Liver (tissue), 9 donors: ENCODE data around the gene ARCN1. TPM values are rescaled to one million over a fixed set of nuclear protein-coding genes. Genes with fewer than 3 reads are reported as not detected.

Experiments
- DNase-seq: peaks from one replicate; pipeline ENCODE4 v3.0.0-alpha.2; 2017; ENCODE audit warnings: low spot score
- H3K27ac ChIP-seq, 2 donors: one replicate each; pipeline ENCODE4 v1.7.0; 2013; ENCODE audit warnings: inconsistent platforms in 2 of 2, low read length in 2 of 2, control low read depth in 1 of 2, low read depth in 1 of 2, mild to moderate bottlenecking in 1 of 2
- H3K27me3 ChIP-seq, 4 donors: one replicate each; pipeline versions ENCODE4 v1.6.1 to v1.7.0; 2013; ENCODE audit warnings: low read length in 3 of 4, inconsistent platforms in 1 of 4, mild to moderate bottlenecking in 1 of 4, moderate library complexity in 1 of 4; ENCODE audit not compliant: control insufficient read depth in 4 of 4, insufficient read depth in 4 of 4
- H3K36me3 ChIP-seq, 4 donors: one replicate each; pipeline versions ENCODE4 v1.6.1 to v1.7.0; 2013; ENCODE audit warnings: low read length in 3 of 4, mild to moderate bottlenecking in 3 of 4, low read depth in 1 of 4, moderate library complexity in 1 of 4; ENCODE audit not compliant: control insufficient read depth in 4 of 4, insufficient read depth in 3 of 4
- H3K4me1 ChIP-seq, 4 donors: one replicate each; pipeline versions ENCODE4 v1.6.1 to v1.7.0; 2013; ENCODE audit warnings: low read length in 3 of 4, mild to moderate bottlenecking in 3 of 4, moderate library complexity in 1 of 4; ENCODE audit not compliant: control insufficient read depth in 4 of 4, insufficient read depth in 4 of 4
- H3K4me3 ChIP-seq, 3 donors: one replicate each; pipeline versions ENCODE4 v1.6.1 to v1.7.0; 2013; ENCODE audit warnings: low read length in 3 of 3, control low read depth in 1 of 3, low read depth in 1 of 3, mild to moderate bottlenecking in 1 of 3
- H3K9ac ChIP-seq, 2 donors: one replicate each; pipeline ENCODE4 v1.7.0; 2013; ENCODE audit warnings: low read length in 2 of 2, mild to moderate bottlenecking in 2 of 2, moderate library complexity in 2 of 2, control low read depth in 1 of 2, low read depth in 1 of 2
- H3K9me3 ChIP-seq, 4 donors: one replicate each; pipeline versions ENCODE4 v1.6.1 to v1.7.0; 2013; ENCODE audit warnings: low read length in 3 of 4; ENCODE audit not compliant: control insufficient read depth in 4 of 4
- EGR1 ChIP-seq, 2 donors: IDR thresholded peaks; 2 replicates each; pipeline ENCODE4 v1.6.1; 2016 to 2018; ENCODE audit warnings: antibody characterized with exemption in 2 of 2, low read depth in 2 of 2
- FOXA1 ChIP-seq: IDR thresholded peaks from 2 replicates; pipeline ENCODE4 v1.6.1; 2016; ENCODE audit warnings: antibody characterized with exemption
- FOXA2 ChIP-seq: IDR thresholded peaks from 2 replicates; pipeline ENCODE4 v1.6.1; 2016; ENCODE audit warnings: antibody characterized with exemption
- GABPA ChIP-seq, 2 donors: IDR thresholded peaks in 1 of 2; conservative IDR thresholded peaks in 1 of 2; 2 replicates each; pipeline ENCODE4 v1.6.1; 2016; ENCODE audit warnings: antibody characterized with exemption in 2 of 2, mild to moderate bottlenecking in 1 of 2, moderate library complexity in 1 of 2
- HNF4A ChIP-seq, 2 donors: conservative IDR thresholded peaks; 2 replicates each; pipeline ENCODE4 v1.6.1; 2016; ENCODE audit warnings: antibody characterized with exemption in 2 of 2, mild to moderate bottlenecking in 2 of 2
- JUND ChIP-seq, 2 donors: IDR thresholded peaks; 2 replicates each; pipeline ENCODE4 v1.6.1; 2016; ENCODE audit warnings: antibody characterized with exemption in 2 of 2
- NR2F2 ChIP-seq: IDR thresholded peaks from 2 replicates; pipeline ENCODE4 v1.6.1; 2016; ENCODE audit warnings: antibody characterized with exemption
- RAD21 ChIP-seq, 2 donors: IDR thresholded peaks; 2 replicates each; pipeline ENCODE4 v1.6.1; 2016; ENCODE audit warnings: antibody characterized with exemption in 2 of 2, mild to moderate bottlenecking in 2 of 2
- RXRA ChIP-seq, 2 donors: IDR thresholded peaks; 2 replicates each; pipeline ENCODE4 v1.6.1; 2017 to 2018; ENCODE audit warnings: antibody characterized with exemption in 2 of 2, mild to moderate bottlenecking in 1 of 2
- SP1 ChIP-seq: IDR thresholded peaks from 2 replicates; pipeline ENCODE4 v1.6.1; 2018; ENCODE audit warnings: antibody characterized with exemption, mild to moderate bottlenecking
- TAF1 ChIP-seq: conservative IDR thresholded peaks from 2 replicates; pipeline ENCODE4 v1.6.1; 2016; ENCODE audit warnings: antibody characterized with exemption, mild to moderate bottlenecking
- YY1 ChIP-seq: IDR thresholded peaks from 2 replicates; pipeline ENCODE4 v1.6.1; 2016; ENCODE audit warnings: antibody characterized with exemption, mild to moderate bottlenecking
- WGBS: extraction: QIAGEN DNeasy Blood & Tissue Kit; methylation state at CpG from one replicate; pipeline ENCODE4 v1.1.7; 2013; 5-methylcytosine and 5-hydroxymethylcytosine counted together
- polyA plus RNA-seq, 2 donors: library from polyadenylated mRNA; stranded (reverse) in 1 of 2; unstranded in 1 of 2; fragments of 200-250 nt in 1 of 2; fragments of >200 nt in 1 of 2; fragmentation: Nextera tagmentation in 1 of 2; extraction: Ambion mirVana in 1 of 2; gene quantifications; one replicate each; pipeline versions ENCODE4 v1.2.1 to v1.2.3, GENCODE V29; 2013 to 2015
- total RNA-seq, 2 donors: library from RNA; depleted of rRNA; stranded (reverse); fragments of >200 nt; gene quantifications; one replicate each; pipeline ENCODE4 v1.2.3, GENCODE V29; 2014
- TF ChIP-seq, protein P1 (sequence below): fragments of 150-350 bp; IDR thresholded peaks from 2 replicates; pipeline ENCODE4 v1.5.1; 2017; ENCODE audit warnings: improper control_type of control experiment, low read depth, low read length; ENCODE audit not compliant: missing input control
- TF ChIP-seq, protein P2 (sequence below): IDR thresholded peaks from 2 replicates; pipeline ENCODE4 v1.6.1; 2016; ENCODE audit warnings: antibody characterized with exemption
- TF ChIP-seq, protein P3 (sequence below): IDR thresholded peaks from 2 replicates; pipeline ENCODE4 v1.6.1; 2016; ENCODE audit warnings: antibody characterized with exemption
- TF ChIP-seq, protein P4 (sequence below): IDR thresholded peaks from 2 replicates; pipeline ENCODE4 v1.6.1; 2016; ENCODE audit warnings: antibody characterized with exemption, mild to moderate bottlenecking
- TF ChIP-seq, protein P5 (sequence below): IDR thresholded peaks from 2 replicates; pipeline ENCODE4 v1.6.1; 2016; ENCODE audit warnings: antibody characterized with exemption
- donor health status: healthy.
- donor health status: healthy.
- donor health status: healthy.
- donor health status: healthy.
- donor health status: healthy.

ARCN1 gene
- total and polyA plus RNA-seq, 4 donors, result 36.7 to 95.4 (median 51.8) TPM

DNA sequence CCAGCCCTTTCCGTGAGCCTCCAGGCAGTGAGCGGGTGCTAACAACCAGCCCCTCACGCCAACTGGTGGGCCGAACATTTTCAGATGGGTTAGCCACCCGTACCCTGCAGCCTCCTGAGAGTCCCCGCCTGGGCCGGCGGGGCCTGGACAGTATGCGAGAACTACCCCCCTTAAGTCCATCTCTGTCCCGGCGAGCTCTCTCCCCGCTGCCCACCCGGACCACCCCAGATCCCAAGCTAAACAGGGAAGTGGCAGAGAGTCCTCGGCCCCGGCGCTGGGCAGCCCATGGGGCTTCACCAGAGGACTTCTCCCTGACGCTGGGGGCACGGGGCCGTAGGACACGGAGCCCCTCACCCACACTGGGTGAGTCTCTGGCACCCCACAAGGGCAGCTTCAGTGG is 55.8 kb downstream of the ARCN1 start:
- Histone ChIP-seq H3K36me3 (peaks cover 0 to 3% (median 0%) of the 10 kb centered on the region in 4 donors), H3K27ac (no peak overlapping the region), H3K4me3 (no peak overlapping the region), H3K9ac (no peak overlapping the region), H3K27me3 (no peaks in the 10 kb centered on the region), H3K9me3 (no peaks in the 10 kb centered on the region), H3K4me1 (no peaks in the 10 kb centered on the region)
- WGBS, result 96% methylated on average over 20 of the region's 20 CpGs
- no peak for DNase-seq
- no peak for TF ChIP-seq NR2F2
- TF ChIP-seq EGR1 (IDR thresholded peaks at IDR 0.05; ENCODE audit: low read depth in 2 of 2), result no peak
- TF ChIP-seq TAF1, result no peak

DNA sequence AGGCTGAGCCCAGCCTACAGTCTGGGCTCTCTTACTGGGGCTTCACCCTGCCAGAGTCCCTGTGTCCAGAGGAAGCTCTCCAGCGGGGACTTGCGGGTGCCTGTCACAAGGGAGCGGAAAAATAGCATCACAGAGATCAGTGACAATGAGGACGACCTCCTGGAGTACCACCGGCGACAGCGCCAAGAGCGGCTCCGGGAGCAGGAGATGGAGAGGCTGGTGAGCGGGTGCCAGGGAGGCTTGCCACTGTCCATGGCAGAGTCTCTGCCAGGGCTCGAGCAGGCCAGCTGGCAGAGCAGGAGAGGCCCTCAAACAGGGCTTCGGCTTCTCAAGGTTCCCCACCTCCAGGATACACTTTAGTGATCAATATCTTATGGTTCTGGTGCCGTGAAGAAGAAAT is 56.2 kb downstream of the ARCN1 start:
- Histone ChIP-seq H3K4me3 (no peak overlapping the region), H3K4me1 (no peaks in the 10 kb centered on the region), H3K36me3 (peaks cover 0 to 3% (median 0%) of the 10 kb centered on the region in 4 donors), H3K27me3 (no peaks in the 10 kb centered on the region), H3K27ac (no peak overlapping the region), H3K9me3 (no peaks in the 10 kb centered on the region), H3K9ac (no peak overlapping the region)
- 91% methylated on average over 13 of the region's 13 CpGs for WGBS
- TF ChIP-seq EGR1 (IDR thresholded peaks at IDR 0.05; ENCODE audit: low read depth in 2 of 2), result no peak
- TF ChIP-seq, protein P1, sequence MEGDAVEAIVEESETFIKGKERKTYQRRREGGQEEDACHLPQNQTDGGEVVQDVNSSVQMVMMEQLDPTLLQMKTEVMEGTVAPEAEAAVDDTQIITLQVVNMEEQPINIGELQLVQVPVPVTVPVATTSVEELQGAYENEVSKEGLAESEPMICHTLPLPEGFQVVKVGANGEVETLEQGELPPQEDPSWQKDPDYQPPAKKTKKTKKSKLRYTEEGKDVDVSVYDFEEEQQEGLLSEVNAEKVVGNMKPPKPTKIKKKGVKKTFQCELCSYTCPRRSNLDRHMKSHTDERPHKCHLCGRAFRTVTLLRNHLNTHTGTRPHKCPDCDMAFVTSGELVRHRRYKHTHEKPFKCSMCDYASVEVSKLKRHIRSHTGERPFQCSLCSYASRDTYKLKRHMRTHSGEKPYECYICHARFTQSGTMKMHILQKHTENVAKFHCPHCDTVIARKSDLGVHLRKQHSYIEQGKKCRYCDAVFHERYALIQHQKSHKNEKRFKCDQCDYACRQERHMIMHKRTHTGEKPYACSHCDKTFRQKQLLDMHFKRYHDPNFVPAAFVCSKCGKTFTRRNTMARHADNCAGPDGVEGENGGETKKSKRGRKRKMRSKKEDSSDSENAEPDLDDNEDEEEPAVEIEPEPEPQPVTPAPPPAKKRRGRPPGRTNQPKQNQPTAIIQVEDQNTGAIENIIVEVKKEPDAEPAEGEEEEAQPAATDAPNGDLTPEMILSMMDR, result no peak
- TF ChIP-seq, protein P2, sequence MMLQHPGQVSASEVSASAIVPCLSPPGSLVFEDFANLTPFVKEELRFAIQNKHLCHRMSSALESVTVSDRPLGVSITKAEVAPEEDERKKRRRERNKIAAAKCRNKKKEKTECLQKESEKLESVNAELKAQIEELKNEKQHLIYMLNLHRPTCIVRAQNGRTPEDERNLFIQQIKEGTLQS, result no peak
- no peak for TF ChIP-seq JUND (IDR thresholded peaks at IDR 0.05)
- no peak for TF ChIP-seq YY1
- TF ChIP-seq RXRA (IDR thresholded peaks at IDR 0.05), result no peak
- TF ChIP-seq, protein P3, sequence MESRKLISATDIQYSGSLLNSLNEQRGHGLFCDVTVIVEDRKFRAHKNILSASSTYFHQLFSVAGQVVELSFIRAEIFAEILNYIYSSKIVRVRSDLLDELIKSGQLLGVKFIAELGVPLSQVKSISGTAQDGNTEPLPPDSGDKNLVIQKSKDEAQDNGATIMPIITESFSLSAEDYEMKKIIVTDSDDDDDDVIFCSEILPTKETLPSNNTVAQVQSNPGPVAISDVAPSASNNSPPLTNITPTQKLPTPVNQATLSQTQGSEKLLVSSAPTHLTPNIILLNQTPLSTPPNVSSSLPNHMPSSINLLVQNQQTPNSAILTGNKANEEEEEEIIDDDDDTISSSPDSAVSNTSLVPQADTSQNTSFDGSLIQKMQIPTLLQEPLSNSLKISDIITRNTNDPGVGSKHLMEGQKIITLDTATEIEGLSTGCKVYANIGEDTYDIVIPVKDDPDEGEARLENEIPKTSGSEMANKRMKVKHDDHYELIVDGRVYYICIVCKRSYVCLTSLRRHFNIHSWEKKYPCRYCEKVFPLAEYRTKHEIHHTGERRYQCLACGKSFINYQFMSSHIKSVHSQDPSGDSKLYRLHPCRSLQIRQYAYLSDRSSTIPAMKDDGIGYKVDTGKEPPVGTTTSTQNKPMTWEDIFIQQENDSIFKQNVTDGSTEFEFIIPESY, result no peak
- no peak for TF ChIP-seq GABPA (IDR thresholded peaks at IDR 0.05 in 1 of 2, conservative IDR thresholded peaks at IDR 0.05 in 1 of 2)
- no peak for TF ChIP-seq HNF4A (conservative IDR thresholded peaks at IDR 0.05)
- TF ChIP-seq TAF1, result no peak
- no peak for TF ChIP-seq RAD21 (IDR thresholded peaks at IDR 0.05)
- TF ChIP-seq NR2F2, result no peak
- TF ChIP-seq, protein P4, sequence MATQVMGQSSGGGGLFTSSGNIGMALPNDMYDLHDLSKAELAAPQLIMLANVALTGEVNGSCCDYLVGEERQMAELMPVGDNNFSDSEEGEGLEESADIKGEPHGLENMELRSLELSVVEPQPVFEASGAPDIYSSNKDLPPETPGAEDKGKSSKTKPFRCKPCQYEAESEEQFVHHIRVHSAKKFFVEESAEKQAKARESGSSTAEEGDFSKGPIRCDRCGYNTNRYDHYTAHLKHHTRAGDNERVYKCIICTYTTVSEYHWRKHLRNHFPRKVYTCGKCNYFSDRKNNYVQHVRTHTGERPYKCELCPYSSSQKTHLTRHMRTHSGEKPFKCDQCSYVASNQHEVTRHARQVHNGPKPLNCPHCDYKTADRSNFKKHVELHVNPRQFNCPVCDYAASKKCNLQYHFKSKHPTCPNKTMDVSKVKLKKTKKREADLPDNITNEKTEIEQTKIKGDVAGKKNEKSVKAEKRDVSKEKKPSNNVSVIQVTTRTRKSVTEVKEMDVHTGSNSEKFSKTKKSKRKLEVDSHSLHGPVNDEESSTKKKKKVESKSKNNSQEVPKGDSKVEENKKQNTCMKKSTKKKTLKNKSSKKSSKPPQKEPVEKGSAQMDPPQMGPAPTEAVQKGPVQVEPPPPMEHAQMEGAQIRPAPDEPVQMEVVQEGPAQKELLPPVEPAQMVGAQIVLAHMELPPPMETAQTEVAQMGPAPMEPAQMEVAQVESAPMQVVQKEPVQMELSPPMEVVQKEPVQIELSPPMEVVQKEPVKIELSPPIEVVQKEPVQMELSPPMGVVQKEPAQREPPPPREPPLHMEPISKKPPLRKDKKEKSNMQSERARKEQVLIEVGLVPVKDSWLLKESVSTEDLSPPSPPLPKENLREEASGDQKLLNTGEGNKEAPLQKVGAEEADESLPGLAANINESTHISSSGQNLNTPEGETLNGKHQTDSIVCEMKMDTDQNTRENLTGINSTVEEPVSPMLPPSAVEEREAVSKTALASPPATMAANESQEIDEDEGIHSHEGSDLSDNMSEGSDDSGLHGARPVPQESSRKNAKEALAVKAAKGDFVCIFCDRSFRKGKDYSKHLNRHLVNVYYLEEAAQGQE, result no peak
- no peak for TF ChIP-seq FOXA2
- TF ChIP-seq SP1, result no peak
- TF ChIP-seq, protein P5, sequence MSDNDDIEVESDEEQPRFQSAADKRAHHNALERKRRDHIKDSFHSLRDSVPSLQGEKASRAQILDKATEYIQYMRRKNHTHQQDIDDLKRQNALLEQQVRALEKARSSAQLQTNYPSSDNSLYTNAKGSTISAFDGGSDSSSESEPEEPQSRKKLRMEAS, result no peak
- TF ChIP-seq FOXA1, result no peak
- no peak for DNase-seq
